MCF 10A (cell line): ENCODE results near the gene SLC38A2. TPM values are rescaled to one million over a fixed set of nuclear protein-coding genes. Genes with fewer than 3 reads are reported as not detected.

ENCODE experiments used
- BruUV-seq: library from RNA; stranded (reverse); fragments of 400-500 nt; replicated peaks from 2 replicates; lab custom pipeline; 2021; lab: Mats Ljungman, UMichigan
- CTCF ChIA-PET: fragments of 300-600 bp; sonication (Branson Sonifier 250); formaldehyde crosslinking; extraction: SDS; loops from one replicate; lab custom pipeline; 2021; ENCODE audit warnings: antibody characterized with exemption, inconsistent platforms; lab: Yijun Ruan, JAX
- POLR2A ChIA-PET: fragments of 300-600, 350-650 bp; sonication (Branson Sonifier 250); formaldehyde crosslinking; extraction: SDS; loops from one replicate; lab custom pipeline; 2020; ENCODE audit warnings: antibody characterized with exemption, inconsistent platforms; lab: Yijun Ruan, JAX
- DNase-seq: peaks from one replicate; pipeline ENCODE4 v3.0.0-alpha.2; 2018; ENCODE audit not compliant: unreplicated experiment
- H3K27ac Mint-ChIP-seq: one replicate; pipeline ENCODE4 v1.8.0; 2022; ENCODE audit warnings: mild to moderate bottlenecking, low read depth, mixed read lengths; ENCODE audit not compliant: unreplicated experiment
- H3K27me3 Mint-ChIP-seq: one replicate; pipeline ENCODE4 v1.8.0; 2022; ENCODE audit warnings: mixed read lengths; ENCODE audit not compliant: insufficient read depth, unreplicated experiment
- H3K36me3 Mint-ChIP-seq: one replicate; pipeline ENCODE4 v1.8.0; 2022; ENCODE audit warnings: mild to moderate bottlenecking, moderate library complexity, mixed read lengths; ENCODE audit not compliant: insufficient read depth, unreplicated experiment
- H3K4me1 Mint-ChIP-seq: one replicate; pipeline ENCODE4 v1.8.0; 2022; ENCODE audit warnings: mixed read lengths; ENCODE audit not compliant: insufficient read depth, unreplicated experiment
- H3K4me3 Mint-ChIP-seq: one replicate; pipeline ENCODE4 v1.8.0; 2022; ENCODE audit warnings: mild to moderate bottlenecking, moderate library complexity, mixed read lengths; ENCODE audit not compliant: unreplicated experiment
- H3K9me3 Mint-ChIP-seq: one replicate; pipeline ENCODE4 v1.8.0; 2022; ENCODE audit warnings: mixed read lengths; ENCODE audit not compliant: unreplicated experiment
- CTCF ChIP-seq: fragments of 200-600 bp; IDR thresholded peaks from one replicate; pipeline ENCODE4 v1.8.0; 2022; ENCODE audit warnings: antibody characterized with exemption, mild to moderate bottlenecking; ENCODE audit not compliant: unreplicated experiment
- intact Hi-C: fragments of 100-400 bp; cut with micrococcal nuclease; formaldehyde crosslinking; loops from 2 replicates; pipeline ENCODE4 v1.14.1; 2022
- total RNA-seq: library from RNA; stranded (reverse); gene quantifications from 2 replicates; pipeline ENCODE4 v1.2.3, GENCODE V29; 2022

SLC38A2 gene
- total RNA-seq, 1 experiment from 2014 or later: 1,070 TPM

GRCh38 chr12:46382408-46382963 is 9.9 kb upstream of the SLC38A2 start:
- BruUV-seq: TSS peak; percentile 72
- Mint-ChIP-seq H3K36me3 (peaks cover 8% of the 10 kb centered on the region), H3K9me3 (no peaks in the 10 kb centered on the region), H3K4me3 (peak overlapping the region; percentile 91), H3K27me3 (no peaks in the 10 kb centered on the region), H3K27ac (peak overlapping the region; percentile 97), H3K4me1 (peaks cover 28% of the 10 kb centered on the region)
- POLR2A ChIA-PET: interaction anchor here (0.5 to 15.1 kb wide), 24 partner anchors 8 to 535 kb away, joined by 3 to 302 read pairs (median 5); partner anchors contain the start of genes SLC38A1 and SLC38A2
- CTCF ChIA-PET: interaction anchor here (0.6 to 1.6 kb wide), 4 partner anchors 10 to 184 kb away, joined by 3 read pairs; partner anchors contain the start of gene SLC38A2
- TF ChIP-seq CTCF: no peak
- intact Hi-C loops: no loop called here
- DNase-seq: no peak

GRCh38 chr12:46380881-46381280 is 8.3 kb upstream of the SLC38A2 start:
- no peak for DNase-seq
- no peaks in the 10 kb centered on the region for H3K27me3 Mint-ChIP-seq
- H3K36me3 Mint-ChIP-seq: peaks cover 8% of the 10 kb centered on the region
- no peak overlapping the region for H3K4me3 Mint-ChIP-seq
- BruUV-seq: no TSS peak
- intact Hi-C loops: no loop called here
- H3K9me3 Mint-ChIP-seq: no peaks in the 10 kb centered on the region
- peaks cover 23% of the 10 kb centered on the region for H3K4me1 Mint-ChIP-seq
- no peak overlapping the region for H3K27ac Mint-ChIP-seq
- ChIA-PET POLR2A (interaction anchor here (0.9 to 15.1 kb wide), 6 partner anchors 10 to 287 kb away, joined by 3 to 302 read pairs (median 4); partner anchors contain the start of genes SLC38A1 and SLC38A2), CTCF (interaction anchor here (1.1 kb wide), 1 partner anchor 255 kb away, joined by 3 read pairs; no protein-coding TSS in a partner anchor)
- no peak for TF ChIP-seq CTCF

- Mint-ChIP-seq H3K4me1 (peaks cover 17% of the 10 kb centered on the region), H3K36me3 (peaks cover 8% of the 10 kb centered on the region), H3K4me3 (no peak overlapping the region), H3K27ac (no peak overlapping the region), H3K9me3 (no peaks in the 10 kb centered on the region), H3K27me3 (no peaks in the 10 kb centered on the region)
- no TSS peak for BruUV-seq
- ChIA-PET POLR2A (interaction anchor here (0.9 to 15.1 kb wide), 8 partner anchors 10 to 287 kb away, joined by 3 to 302 read pairs (median 4); partner anchors contain the start of genes SLC38A1 and SLC38A2), CTCF (interaction anchor here (0.6 to 1.1 kb wide), 2 partner anchors 254 to 553 kb away, joined by 3 read pairs; no protein-coding TSS in a partner anchor)
- no peak for DNase-seq
- intact Hi-C loops: no loop called here
- no peak for TF ChIP-seq CTCF
These were observed 7.6 kb upstream of the SLC38A2 start for GRCh38 chr12:46380022-46380796.

GRCh38 chr12:46379352-46379751 is 6.8 kb upstream of the SLC38A2 start:
- DNase-seq: no peak
- intact Hi-C loops: no loop called here
- ChIA-PET CTCF (interaction anchor here (0.6 kb wide), 1 partner anchor 259 kb away, joined by 3 read pairs; no protein-coding TSS in a partner anchor), POLR2A (interaction anchor here (1.0 to 15.1 kb wide), 3 partner anchors 12 to 109 kb away, joined by 3 to 302 read pairs (median 6); partner anchors contain the start of gene SLC38A2)
- Mint-ChIP-seq H3K27ac (no peak overlapping the region), H3K27me3 (no peaks in the 10 kb centered on the region), H3K9me3 (no peaks in the 10 kb centered on the region), H3K36me3 (peaks cover 8% of the 10 kb centered on the region), H3K4me1 (peaks cover 17% of the 10 kb centered on the region), H3K4me3 (no peak overlapping the region)
- no peak for TF ChIP-seq CTCF
- BruUV-seq: no TSS peak
